Stimulated activated CD8-positive, alpha-beta memory T cell treated with anti-CD3 and anti-CD28 coated beads, Interleukin-15, amount 100 ng/mL, for 1 hour (primary cell): ENCODE data around the gene PPP4R2.
"Not testable (repeated sequence)": the region's sequence is repeated elsewhere in the genome, so short reads cannot be mapped to it uniquely, and the experiment has no call there.

Source experiments
- DNase-seq: peaks from one replicate; pipeline ENCODE4 v3.0.0-alpha.2; 2020; ENCODE audit warnings: low read depth

PPP4R2 gene

GRCh38 chr3:72977060-72977808 lies 19.4 kb upstream of the PPP4R2 start:
- no peak for DNase-seq

GRCh38 chr3:72982609-72983366 lies 13.8 kb upstream of the PPP4R2 start:
- no peak for DNase-seq

DNA sequence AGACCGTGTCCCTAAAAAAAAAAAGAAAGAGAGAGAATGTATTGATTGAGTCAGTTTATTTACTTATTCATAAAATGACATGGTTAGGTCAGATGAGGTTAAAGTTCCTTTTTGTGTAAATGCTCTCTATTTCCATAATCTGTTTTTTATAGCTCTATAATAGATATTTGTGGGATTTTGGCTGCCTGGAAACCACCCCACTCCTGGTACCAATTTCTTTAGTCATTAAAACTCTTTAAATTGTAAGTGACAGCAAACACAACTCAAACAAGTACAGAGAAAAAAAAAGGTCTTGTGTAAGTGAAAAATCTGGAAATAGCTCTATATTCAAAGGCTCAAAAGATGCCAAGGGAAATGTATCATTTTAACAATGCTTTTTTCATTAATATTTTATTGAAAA lies 11.0 kb upstream of the PPP4R2 start:
- no peak for DNase-seq

DNA sequence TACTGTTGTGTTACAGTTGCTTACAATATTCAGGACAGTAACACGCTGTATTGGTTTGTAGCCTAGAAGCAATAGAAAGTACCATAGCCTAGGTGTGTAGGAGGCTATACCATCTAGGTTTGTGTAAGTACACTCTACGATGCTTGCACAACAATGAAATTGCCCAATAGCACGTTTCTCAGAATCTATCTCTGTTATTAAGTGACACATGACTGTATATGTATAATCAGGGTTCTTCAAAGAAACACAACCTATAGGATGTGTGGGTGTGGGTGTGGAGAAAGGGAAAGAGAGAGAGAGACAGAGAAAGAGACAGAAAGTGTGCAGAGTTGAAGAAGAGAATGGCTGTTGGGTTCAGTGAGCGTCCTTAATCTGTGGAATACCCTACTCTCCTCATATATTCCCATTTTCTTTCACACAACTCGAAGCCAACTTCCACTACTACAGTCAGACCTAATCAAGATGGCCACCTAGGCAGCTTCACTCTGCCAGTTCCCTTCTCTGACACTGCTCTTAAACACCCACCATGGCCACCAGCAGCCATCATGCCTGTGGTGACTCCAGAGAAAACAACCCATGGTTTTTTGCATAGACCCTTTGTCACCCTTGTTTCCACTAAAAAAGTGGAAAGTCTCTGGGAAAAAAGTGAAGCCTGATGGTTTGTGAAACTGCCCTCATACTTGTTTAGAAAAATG lies 5.8 kb upstream of the PPP4R2 start:
- no peak for DNase-seq

DNA sequence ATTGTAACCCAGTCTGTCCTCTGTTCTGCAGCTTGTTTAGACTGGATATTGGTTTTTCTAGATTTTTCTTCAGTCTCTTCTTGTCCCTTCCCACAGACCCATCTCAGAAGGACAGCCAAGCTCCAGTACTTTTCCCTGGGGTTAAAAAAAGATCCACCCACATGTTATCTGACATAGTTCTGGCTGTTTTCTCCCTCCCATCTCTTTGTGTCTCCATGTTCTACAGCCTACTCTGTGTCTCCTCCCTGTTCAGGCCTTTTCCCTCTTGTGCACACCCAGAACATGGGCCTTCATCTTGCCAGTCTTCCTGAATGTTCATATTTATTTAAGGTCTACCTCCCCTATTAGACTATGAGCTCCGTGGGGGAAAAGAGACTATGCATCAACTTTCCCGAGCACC lies 5.1 kb upstream of the PPP4R2 start:
- DNase-seq: no peak

GRCh38 chr3:72993391-72993790 lies 3.2 kb upstream of the PPP4R2 start:
- DNase-seq: no peak

GRCh38 chr3:72995337-72995736 lies 1.3 kb upstream of the PPP4R2 start:
- DNase-seq: no peak

- DNase-seq: no peak
Observed at GRCh38 chr3:72996121-72996472, 514 bp upstream of the PPP4R2 start.

GRCh38 chr3:72997421-72997961 lies 880 bp downstream of the PPP4R2 start:
- peak; percentile 11 for DNase-seq

DNA sequence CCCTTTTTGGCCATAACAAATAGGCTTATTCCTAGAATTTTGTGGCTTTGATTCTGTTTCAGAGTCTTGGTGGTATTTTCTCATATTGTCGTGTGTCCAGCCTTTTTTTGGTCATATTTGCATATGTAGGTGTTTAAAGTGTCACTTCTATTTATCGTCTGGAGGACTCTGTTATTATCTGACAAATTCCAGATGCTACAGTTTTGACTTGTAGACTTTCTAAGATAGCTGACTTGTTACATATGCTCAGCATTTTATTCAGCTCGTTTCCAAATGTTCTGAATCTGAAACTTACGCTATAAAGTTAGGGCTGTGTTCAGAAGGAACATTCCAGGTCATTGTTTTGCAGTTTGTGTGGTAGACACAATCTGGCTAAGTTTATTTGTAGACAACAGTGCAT lies 1.9 kb downstream of the PPP4R2 start:
- no peak for DNase-seq

DNA sequence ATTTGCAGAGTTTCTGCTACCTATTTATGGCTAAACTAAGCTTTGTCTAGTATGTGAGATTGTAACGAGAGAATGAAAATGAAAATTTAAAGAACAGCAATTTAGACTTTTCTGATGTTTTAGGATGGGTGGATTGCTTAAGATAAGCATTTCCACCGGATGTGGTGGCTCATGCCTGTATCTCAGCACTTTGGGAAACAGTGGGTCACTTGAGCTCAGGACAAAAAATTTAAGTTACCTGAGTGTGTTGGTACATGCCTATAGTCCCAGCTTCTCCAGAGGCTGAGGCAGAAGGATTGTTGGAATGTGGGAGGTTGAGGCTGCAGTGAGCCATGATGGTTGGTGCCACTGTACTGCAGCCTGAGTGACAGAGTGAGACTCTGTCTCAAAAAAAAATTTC lies 3.3 kb downstream of the PPP4R2 start:
- no peak for DNase-seq

- not testable (repeated sequence) for DNase-seq
Observed at GRCh38 chr3:73003050-73003449, 6.4 kb downstream of the PPP4R2 start.

GRCh38 chr3:73004316-73004715 lies 7.7 kb downstream of the PPP4R2 start:
- no peak for DNase-seq

- DNase-seq: no peak
Observed at GRCh38 chr3:73007992-73008712, 11.5 kb downstream of the PPP4R2 start.

DNA sequence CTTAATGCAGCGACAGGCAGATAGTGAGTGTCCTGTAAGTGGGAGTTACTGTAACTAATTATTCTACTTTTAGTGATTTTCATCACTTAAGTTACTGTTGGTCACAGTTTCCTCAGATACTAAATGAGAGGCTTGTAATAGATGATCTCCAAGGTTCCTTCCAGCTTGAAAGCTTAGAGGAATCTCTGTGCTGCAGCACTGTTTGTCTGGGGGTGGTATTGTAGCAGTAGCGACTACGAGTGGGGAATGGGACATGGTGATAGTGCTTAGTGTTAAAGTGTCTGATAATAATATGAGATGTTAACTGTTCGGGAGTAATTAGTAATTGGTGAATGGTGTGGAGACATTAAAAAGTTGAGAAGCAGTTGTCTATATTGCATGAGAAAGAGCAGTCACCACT lies 12.4 kb downstream of the PPP4R2 start:
- DNase-seq: no peak

DNA sequence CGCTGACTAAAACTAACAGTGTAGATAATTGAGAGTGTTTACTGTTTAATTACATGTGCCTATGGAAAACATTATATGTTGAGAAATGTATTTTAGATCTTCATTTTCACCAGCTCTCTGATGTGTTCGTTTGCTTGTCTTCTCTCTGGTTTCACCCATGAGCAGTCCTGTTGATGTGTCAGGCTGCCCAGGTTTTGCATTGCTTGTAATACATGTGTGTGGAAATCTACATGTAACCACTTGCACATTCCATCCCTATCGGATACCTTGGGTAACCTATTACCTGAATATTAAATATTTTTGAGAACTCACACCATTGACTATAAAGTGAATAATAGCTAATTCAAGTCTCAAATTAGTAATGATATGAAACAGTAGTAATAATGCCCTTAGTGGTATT lies 13.1 kb downstream of the PPP4R2 start:
- no peak for DNase-seq

DNA sequence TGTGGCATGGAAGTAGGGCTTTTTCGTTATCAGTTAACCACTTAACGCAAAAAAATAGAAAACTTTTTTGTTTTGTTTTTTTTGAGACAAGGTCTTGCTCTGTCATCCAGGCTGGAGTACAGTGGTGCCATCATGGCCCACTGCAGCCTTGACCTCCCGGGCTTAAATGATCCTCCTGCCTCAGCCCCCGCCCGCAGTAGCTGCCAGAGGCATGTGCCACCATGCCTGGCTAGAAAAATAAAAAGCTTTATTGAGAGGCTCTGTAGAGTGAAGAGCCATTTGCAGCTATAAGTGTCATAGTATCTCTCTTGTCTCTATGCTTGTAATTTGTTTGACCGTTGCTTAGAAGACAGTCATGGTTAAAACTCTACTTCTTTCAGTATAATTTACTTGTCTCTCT lies 13.5 kb downstream of the PPP4R2 start:
- no peak for DNase-seq

DNA sequence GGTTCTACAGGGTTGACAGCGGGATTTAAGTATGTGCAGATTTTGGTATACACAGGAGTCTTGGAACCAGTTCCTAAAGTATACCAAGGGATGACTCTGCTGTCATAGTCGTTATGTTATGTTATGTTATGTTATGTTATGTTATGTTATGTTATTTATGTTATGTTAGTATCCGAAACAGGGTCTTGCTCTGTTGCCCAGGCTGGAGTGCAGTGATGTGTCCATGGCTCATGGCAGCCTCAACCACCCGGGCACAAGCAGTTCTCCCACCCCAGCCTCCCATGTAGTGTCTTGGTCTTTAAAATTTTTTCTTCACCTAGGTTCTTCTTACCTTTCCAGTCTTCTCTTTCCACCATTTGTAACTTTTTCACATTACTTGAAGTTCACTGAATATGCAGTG lies 21.7 kb downstream of the PPP4R2 start:
- DNase-seq: no peak

DNA sequence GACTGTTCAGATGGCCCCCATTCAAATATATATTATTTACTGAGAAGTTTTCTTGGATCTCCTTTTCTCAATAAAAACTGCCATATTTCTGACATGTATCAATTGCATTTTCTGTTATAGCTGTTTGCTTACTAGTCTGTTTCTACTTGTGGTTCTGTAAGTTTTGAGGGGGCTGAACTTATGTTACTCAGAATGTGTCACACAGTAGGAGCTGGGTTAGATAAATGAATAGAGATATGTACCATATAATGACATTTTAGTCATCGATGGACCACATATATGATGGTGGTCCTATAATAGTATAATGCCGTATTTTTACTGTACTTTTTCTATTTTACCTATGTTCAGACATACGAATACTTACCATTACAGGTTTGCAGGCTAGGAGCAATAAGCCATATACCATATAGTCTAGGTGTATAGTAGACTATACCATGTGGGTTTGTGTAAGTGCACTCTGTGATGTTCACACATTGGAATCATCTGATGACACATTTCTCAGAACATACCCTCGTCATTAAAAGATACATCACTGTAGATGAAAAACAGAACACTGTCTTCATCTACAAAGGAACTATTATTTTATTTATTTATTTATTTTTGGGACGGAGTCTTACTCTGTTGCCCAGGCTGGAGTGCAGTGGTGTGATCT lies 22.3 kb downstream of the PPP4R2 start:
- no peak for DNase-seq

GRCh38 chr3:73021301-73021835 lies 24.8 kb downstream of the PPP4R2 start:
- no peak for DNase-seq

DNA sequence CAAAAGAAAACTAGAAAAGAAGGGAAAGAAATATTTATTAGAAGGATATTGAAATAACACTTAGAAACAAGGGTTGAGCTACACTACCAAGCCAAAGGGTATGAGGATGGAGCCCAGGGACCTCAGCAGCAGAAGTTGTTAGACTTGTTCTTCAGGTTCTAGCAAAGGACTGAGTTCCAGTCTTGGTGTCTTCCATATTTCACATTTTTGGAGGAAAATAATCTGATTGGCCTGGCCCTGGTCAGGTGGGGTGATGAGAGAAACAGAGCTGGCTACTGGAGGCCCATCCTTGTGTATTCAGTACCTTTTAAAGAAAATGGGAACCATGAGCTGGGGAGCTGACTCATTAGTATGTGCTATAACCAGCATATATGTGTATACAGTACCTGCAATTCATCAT lies 28.2 kb downstream of the PPP4R2 start:
- no peak for DNase-seq
